ENCODE results near the gene HPSE2.
A peak's percentile ranks its signal among the peaks of the same experiment; 100 is the strongest.

The HPSE2 gene

GRCh38 chr10:98485959-98486358, 749.7 kb downstream of the HPSE2 start:
- Mint-ChIP-seq H3K9me3 (no peaks in the 10 kb centered on the region), H3K36me3 (ENCODE audit: low read depth) (no peaks in the 10 kb centered on the region), H3K27ac (no peak overlapping the region), H3K4me1 (peaks cover 24% of the 10 kb centered on the region), H3K27me3 (ENCODE audit: low read depth) (peaks cover 3% of the 10 kb centered on the region), H3K4me3 (no peak overlapping the region)
- TF ChIP-seq, protein P1, sequence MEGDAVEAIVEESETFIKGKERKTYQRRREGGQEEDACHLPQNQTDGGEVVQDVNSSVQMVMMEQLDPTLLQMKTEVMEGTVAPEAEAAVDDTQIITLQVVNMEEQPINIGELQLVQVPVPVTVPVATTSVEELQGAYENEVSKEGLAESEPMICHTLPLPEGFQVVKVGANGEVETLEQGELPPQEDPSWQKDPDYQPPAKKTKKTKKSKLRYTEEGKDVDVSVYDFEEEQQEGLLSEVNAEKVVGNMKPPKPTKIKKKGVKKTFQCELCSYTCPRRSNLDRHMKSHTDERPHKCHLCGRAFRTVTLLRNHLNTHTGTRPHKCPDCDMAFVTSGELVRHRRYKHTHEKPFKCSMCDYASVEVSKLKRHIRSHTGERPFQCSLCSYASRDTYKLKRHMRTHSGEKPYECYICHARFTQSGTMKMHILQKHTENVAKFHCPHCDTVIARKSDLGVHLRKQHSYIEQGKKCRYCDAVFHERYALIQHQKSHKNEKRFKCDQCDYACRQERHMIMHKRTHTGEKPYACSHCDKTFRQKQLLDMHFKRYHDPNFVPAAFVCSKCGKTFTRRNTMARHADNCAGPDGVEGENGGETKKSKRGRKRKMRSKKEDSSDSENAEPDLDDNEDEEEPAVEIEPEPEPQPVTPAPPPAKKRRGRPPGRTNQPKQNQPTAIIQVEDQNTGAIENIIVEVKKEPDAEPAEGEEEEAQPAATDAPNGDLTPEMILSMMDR (IDR thresholded peaks at IDR 0.05; ENCODE audit: unreplicated experiment in 3 of 3): no peak

GRCh38 chr10:98483658-98484057, 752.0 kb downstream of the HPSE2 start:
- Mint-ChIP-seq H3K4me1 (peaks cover 34% of the 10 kb centered on the region), H3K27me3 (ENCODE audit: low read depth) (peaks cover 3% of the 10 kb centered on the region), H3K9me3 (no peaks in the 10 kb centered on the region), H3K36me3 (ENCODE audit: low read depth) (no peaks in the 10 kb centered on the region), H3K27ac (no peak overlapping the region), H3K4me3 (no peak overlapping the region)
- TF ChIP-seq, protein P1 (IDR thresholded peaks at IDR 0.05; ENCODE audit: unreplicated experiment in 3 of 3): no peak

DNA sequence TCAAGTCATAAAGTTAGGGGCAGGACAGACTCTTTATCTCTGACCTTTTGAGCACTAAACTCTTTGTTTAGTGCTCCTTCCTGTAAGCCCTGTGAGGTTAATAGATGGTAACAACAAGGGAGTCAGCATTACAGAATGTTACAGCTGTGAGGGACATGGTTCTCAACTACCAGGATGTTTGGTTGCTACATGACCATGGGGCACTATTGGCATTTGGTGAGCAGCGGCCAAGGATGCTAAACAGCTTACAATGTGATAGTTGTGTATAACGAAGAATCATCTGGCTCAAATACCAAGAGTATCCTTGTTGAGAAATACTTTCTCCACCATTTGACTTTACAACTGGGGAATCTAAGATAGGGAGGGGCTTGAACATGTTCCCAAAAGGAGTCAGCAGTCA, 753.6 kb downstream of the HPSE2 start:
- Mint-ChIP-seq H3K27ac (peak overlapping the region; percentile 25 to 46 (median 43)), H3K4me3 (peak overlapping the region in 1 of 3 experiments; percentile 21), H3K9me3 (no peaks in the 10 kb centered on the region), H3K4me1 (peaks cover 30% of the 10 kb centered on the region), H3K27me3 (ENCODE audit: low read depth) (peaks cover 3% of the 10 kb centered on the region), H3K36me3 (ENCODE audit: low read depth) (no peaks in the 10 kb centered on the region)
- TF ChIP-seq, protein P1 (IDR thresholded peaks at IDR 0.05; ENCODE audit: unreplicated experiment in 3 of 3): no peak

DNA sequence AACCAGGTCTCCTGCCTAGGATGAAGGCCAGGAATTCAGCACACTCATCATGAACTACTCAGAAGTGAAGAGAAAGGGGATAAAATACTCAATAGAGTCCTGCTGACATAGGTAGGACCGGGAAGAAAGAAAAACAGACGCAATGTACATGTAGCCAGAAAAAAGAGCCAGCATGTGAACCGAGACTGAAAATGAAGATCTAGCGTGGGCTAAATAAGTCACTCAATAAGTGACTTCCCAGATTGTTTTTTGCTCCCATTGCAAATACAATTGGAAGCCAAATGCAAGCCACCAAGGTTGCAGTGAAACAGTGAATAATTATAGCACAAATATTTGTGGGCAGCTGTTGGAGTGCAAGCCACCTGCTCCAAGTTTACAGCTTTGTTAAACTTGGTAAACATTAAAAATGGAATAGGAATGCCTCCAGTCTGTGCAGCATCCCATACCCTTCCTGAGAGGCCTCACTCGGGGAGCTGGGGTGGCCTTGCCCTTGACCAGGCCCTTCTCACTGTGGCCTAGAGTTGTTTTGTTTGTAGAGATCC, 754.2 kb downstream of the HPSE2 start:
- Mint-ChIP-seq H3K36me3 (ENCODE audit: low read depth) (no peaks in the 10 kb centered on the region), H3K4me3 (peak overlapping the region in 1 of 3 experiments; percentile 21), H3K27me3 (ENCODE audit: low read depth) (peaks cover 3% of the 10 kb centered on the region), H3K9me3 (no peaks in the 10 kb centered on the region), H3K27ac (peak overlapping the region; percentile 25 to 46 (median 43)), H3K4me1 (peaks cover 30% of the 10 kb centered on the region)
- TF ChIP-seq, protein P1 (IDR thresholded peaks at IDR 0.05; ENCODE audit: unreplicated experiment in 3 of 3): no peak

DNA sequence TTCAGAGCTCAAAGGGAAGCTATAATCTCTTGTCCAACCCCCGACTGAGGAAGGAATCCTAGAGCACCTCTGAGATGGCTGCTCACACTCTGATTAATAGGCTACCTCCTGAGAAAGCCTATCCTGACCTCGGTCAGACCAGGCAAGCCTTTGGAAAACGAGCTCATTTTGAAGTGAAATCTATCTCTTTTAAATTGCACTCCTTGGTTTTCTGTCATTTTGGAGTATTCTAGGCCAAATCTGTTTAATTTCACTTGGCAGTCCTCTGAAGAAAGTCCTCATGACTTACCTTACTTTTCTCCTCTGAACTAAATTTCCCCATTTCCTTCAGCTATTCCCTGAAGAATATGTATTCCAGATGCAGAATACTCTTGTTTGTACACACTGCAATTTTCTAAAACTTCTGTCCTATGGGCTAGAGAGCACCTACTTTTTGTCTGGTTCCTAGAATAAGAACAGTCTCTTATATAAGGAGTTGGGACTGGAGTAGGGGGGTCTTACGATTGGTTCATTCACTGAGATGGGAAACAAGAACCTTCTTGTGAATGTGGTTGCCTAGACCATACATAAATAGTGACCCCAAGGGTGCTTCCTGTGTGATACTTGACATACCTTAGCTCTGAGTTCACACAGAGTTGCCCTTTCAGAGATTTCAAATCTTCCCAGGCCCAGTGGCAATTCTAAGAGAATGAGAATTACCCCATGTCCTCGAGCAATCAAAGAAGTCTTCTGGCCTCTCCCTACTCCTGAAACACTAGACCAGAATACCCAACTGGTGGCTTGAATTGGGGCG, 757.0 kb downstream of the HPSE2 start:
- Mint-ChIP-seq H3K36me3 (ENCODE audit: low read depth) (no peaks in the 10 kb centered on the region), H3K27me3 (ENCODE audit: low read depth) (peaks cover 3% of the 10 kb centered on the region), H3K27ac (no peak overlapping the region), H3K4me3 (no peak overlapping the region), H3K4me1 (peaks cover 32% of the 10 kb centered on the region), H3K9me3 (no peaks in the 10 kb centered on the region)
- TF ChIP-seq, protein P1 (IDR thresholded peaks at IDR 0.05; ENCODE audit: unreplicated experiment in 3 of 3): no peak
